HEK293T (cell line): ENCODE data around the gene NR6A1.

Experiments
- ARNT ChIP-seq: fragments of 450-650 bp; IDR thresholded peaks from 2 replicates; pipeline ENCODE4 v1.6.1; 2017; ENCODE audit warnings: mild to moderate bottlenecking
- BHLHE40 ChIP-seq: fragments of 450-650 bp; IDR thresholded peaks from 2 replicates; pipeline ENCODE4 v1.6.1; 2016; ENCODE audit warnings: mild to moderate bottlenecking, moderate library complexity, borderline replicate concordance
- ELF4 ChIP-seq: fragments of 450-650 bp; IDR thresholded peaks from 2 replicates; pipeline ENCODE4 v1.6.1; 2017; ENCODE audit warnings: antibody characterized with exemption
- FOXA1 ChIP-seq: fragments of 450-650 bp; IDR thresholded peaks from 2 replicates; pipeline ENCODE4 v1.6.1; 2016; ENCODE audit warnings: mild to moderate bottlenecking
- FOXK2 ChIP-seq: fragments of 450-650 bp; IDR thresholded peaks from 2 replicates; pipeline ENCODE4 v1.6.1; 2016; ENCODE audit warnings: mild to moderate bottlenecking
- FOXM1 ChIP-seq: fragments of 450-650 bp; IDR thresholded peaks from 2 replicates; pipeline ENCODE4 v1.6.1; 2017; ENCODE audit warnings: mild to moderate bottlenecking, borderline replicate concordance
- HDGF ChIP-seq: fragments of 450-650 bp; IDR thresholded peaks from 2 replicates; pipeline ENCODE4 v1.6.1; 2017; ENCODE audit warnings: antibody characterized with exemption, borderline replicate concordance
- LEF1 ChIP-seq: fragments of 450-650 bp; IDR thresholded peaks from 2 replicates; pipeline ENCODE4 v1.6.1; 2017; ENCODE audit warnings: mild to moderate bottlenecking, borderline replicate concordance
- NFRKB ChIP-seq: fragments of 450-650 bp; IDR thresholded peaks from 2 replicates; pipeline ENCODE4 v1.6.1; 2016; ENCODE audit warnings: mild to moderate bottlenecking, moderate library complexity
- SP1 ChIP-seq: fragments of 450-650 bp; IDR thresholded peaks from 2 replicates; pipeline ENCODE4 v1.6.1; 2017
- SUZ12 ChIP-seq: fragments of 450-650 bp; IDR thresholded peaks from 2 replicates; pipeline ENCODE4 v1.6.1; 2016; ENCODE audit warnings: mild to moderate bottlenecking
- TARDBP ChIP-seq: fragments of 450-650 bp; IDR thresholded peaks from 2 replicates; pipeline ENCODE4 v1.6.1; 2016
- ZNF384 ChIP-seq: fragments of 450-650 bp; IDR thresholded peaks from 2 replicates; pipeline ENCODE4 v1.6.1; 2016
- TF ChIP-seq, protein P1 (sequence below): fragments of 450-650 bp; IDR thresholded peaks from 2 replicates; pipeline ENCODE4 v1.6.1; 2016

DNA sequence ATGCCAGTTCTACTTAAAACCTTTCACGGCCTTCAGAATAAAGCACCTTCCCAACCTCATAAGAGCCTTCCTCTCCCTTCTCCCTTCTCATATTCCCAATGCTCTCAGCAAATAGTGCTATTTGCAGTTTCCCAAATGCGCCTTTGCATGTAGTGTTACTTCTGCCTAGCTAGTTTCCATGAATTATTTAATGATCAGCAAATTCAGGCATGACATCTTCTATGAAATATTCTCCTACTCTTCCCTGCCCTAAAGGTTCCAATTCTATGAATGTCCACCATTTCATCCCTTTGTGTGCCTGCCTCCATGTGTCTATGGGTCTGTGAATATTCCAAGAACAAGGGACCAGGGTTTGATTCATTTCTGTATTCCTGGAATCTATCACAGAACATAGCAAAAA, 165.1 kb downstream of the NR6A1 start:
- TF ChIP-seq LEF1: no peak
- TF ChIP-seq, protein P1, sequence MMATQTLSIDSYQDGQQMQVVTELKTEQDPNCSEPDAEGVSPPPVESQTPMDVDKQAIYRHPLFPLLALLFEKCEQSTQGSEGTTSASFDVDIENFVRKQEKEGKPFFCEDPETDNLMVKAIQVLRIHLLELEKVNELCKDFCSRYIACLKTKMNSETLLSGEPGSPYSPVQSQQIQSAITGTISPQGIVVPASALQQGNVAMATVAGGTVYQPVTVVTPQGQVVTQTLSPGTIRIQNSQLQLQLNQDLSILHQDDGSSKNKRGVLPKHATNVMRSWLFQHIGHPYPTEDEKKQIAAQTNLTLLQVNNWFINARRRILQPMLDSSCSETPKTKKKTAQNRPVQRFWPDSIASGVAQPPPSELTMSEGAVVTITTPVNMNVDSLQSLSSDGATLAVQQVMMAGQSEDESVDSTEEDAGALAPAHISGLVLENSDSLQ: no peak
- TF ChIP-seq NFRKB: no peak
- no peak for TF ChIP-seq SP1
- TF ChIP-seq SUZ12: no peak
- TF ChIP-seq HDGF: no peak
- no peak for TF ChIP-seq ARNT
- TF ChIP-seq TARDBP: no peak
- TF ChIP-seq FOXA1: no peak
- no peak for TF ChIP-seq BHLHE40
- TF ChIP-seq FOXM1: no peak
- no peak for TF ChIP-seq FOXK2
- no peak for TF ChIP-seq ZNF384
- no peak for TF ChIP-seq ELF4
